Ishikawa (cell line): ENCODE data around the gene EEPD1.

Experiments
- CEBPB ChIP-seq: IDR thresholded peaks from 2 replicates; pipeline ENCODE4 v1.6.1; 2012
- CREB1 ChIP-seq: IDR thresholded peaks from 2 replicates; pipeline ENCODE4 v1.6.1; 2012; ENCODE audit warnings: low read depth
- EGR1 ChIP-seq: IDR thresholded peaks from 2 replicates; pipeline ENCODE4 v1.6.1; 2012
- RAD21 ChIP-seq: IDR thresholded peaks from 2 replicates; pipeline ENCODE4 v1.6.1; 2012; ENCODE audit warnings: low read depth
- REST ChIP-seq: IDR thresholded peaks from 2 replicates; pipeline ENCODE4 v1.6.1; 2012; ENCODE audit warnings: low read depth, mild to moderate bottlenecking
- TAF1 ChIP-seq: IDR thresholded peaks from 2 replicates; pipeline ENCODE4 v1.6.1; 2012; ENCODE audit warnings: low read depth, mild to moderate bottlenecking
- ZBTB7A ChIP-seq: IDR thresholded peaks from 2 replicates; pipeline ENCODE4 v1.6.1; 2012; ENCODE audit warnings: low read depth
- TF ChIP-seq, protein P1 (sequence below): IDR thresholded peaks from 2 replicates; pipeline ENCODE4 v1.6.1; 2012
- TF ChIP-seq, protein P2 (sequence below): IDR thresholded peaks from 2 replicates; pipeline ENCODE4 v1.6.1; 2012

DNA sequence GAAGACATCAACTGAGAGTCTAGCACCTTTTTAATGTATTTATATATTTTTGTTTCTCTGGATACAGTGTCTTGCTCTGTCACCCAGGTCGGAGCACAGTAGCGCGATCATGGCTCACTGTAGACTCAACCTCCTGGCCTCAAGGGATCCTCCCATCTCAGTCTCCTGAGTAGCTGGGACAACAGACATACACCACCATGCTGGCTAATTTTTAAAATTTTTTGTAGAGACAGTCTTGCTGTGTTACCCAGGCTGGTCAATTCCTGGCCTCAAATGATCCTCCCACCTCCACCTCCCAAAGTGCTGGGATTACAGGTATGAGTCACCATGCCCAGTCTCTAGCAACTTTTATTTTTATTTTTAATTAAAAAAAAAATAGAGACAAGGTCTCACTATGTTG is 185.2 kb downstream of the EEPD1 start:
- TF ChIP-seq RAD21 (no peak), REST (no peak), ZBTB7A (no peak), CEBPB (no peak), CREB1 (no peak), TAF1 (no peak), EGR1 (no peak)
- TF ChIP-seq, protein P1, sequence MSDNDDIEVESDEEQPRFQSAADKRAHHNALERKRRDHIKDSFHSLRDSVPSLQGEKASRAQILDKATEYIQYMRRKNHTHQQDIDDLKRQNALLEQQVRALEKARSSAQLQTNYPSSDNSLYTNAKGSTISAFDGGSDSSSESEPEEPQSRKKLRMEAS = no peak
- TF ChIP-seq, protein P2, sequence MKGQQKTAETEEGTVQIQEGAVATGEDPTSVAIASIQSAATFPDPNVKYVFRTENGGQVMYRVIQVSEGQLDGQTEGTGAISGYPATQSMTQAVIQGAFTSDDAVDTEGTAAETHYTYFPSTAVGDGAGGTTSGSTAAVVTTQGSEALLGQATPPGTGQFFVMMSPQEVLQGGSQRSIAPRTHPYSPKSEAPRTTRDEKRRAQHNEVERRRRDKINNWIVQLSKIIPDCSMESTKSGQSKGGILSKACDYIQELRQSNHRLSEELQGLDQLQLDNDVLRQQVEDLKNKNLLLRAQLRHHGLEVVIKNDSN = no peak
